NCI-H1930 (cell line): ENCODE results near the gene BNC2.
A peak's percentile ranks its signal among the peaks of the same experiment; 100 is the strongest.

Experiments used
- DNase-seq, 2 experiments: peaks; one replicate each; lab custom pipeline; 2025; lab: John Stamatoyannopoulos, UW

The BNC2 gene

GRCh38 chr9:16763946-16764345 is 106.5 kb downstream of the BNC2 start:
- no peak for DNase-seq

- no peak for DNase-seq
These were observed 114.9 kb downstream of the BNC2 start for GRCh38 chr9:16755467-16756160.

GRCh38 chr9:16754662-16755061 is 115.8 kb downstream of the BNC2 start:
- no peak for DNase-seq

GRCh38 chr9:16753256-16753655 is 117.2 kb downstream of the BNC2 start:
- no peak for DNase-seq

- DNase-seq: no peak
These were observed 117.9 kb downstream of the BNC2 start for GRCh38 chr9:16752601-16753000.

- DNase-seq: no peak
These were observed 119.9 kb downstream of the BNC2 start for GRCh38 chr9:16750553-16750952.

- DNase-seq: no peak
These were observed 125.1 kb downstream of the BNC2 start for GRCh38 chr9:16745359-16745758.

GRCh38 chr9:16744394-16744793 is 126.1 kb downstream of the BNC2 start:
- DNase-seq: no peak

- DNase-seq: no peak
These were observed 127.1 kb downstream of the BNC2 start for GRCh38 chr9:16743375-16743774.

- no peak for DNase-seq
These were observed 135.5 kb downstream of the BNC2 start for GRCh38 chr9:16735001-16735400.

- no peak for DNase-seq
These were observed 137.9 kb downstream of the BNC2 start for GRCh38 chr9:16732546-16732945.

- DNase-seq: no peak
These were observed 140.3 kb downstream of the BNC2 start for GRCh38 chr9:16730162-16730561.

- no peak for DNase-seq
These were observed 140.8 kb downstream of the BNC2 start for GRCh38 chr9:16729651-16730050.

GRCh38 chr9:16728137-16728508 is 142.3 kb downstream of the BNC2 start:
- no peak for DNase-seq

- no peak for DNase-seq
These were observed 142.9 kb downstream of the BNC2 start for GRCh38 chr9:16727452-16728136.

- DNase-seq: peak in 1 of 2 experiments; percentile 29
These were observed 143.6 kb downstream of the BNC2 start for GRCh38 chr9:16726718-16727451.

- no peak for DNase-seq
These were observed 144.4 kb downstream of the BNC2 start for GRCh38 chr9:16726029-16726428.

- DNase-seq: no peak
These were observed 145.4 kb downstream of the BNC2 start for GRCh38 chr9:16725066-16725465.

GRCh38 chr9:16721972-16722371 is 148.5 kb downstream of the BNC2 start:
- DNase-seq: no peak

GRCh38 chr9:16720386-16720785 is 150.1 kb downstream of the BNC2 start:
- no peak for DNase-seq

GRCh38 chr9:16719921-16720320 is 150.5 kb downstream of the BNC2 start:
- DNase-seq: no peak

GRCh38 chr9:16718952-16719351 is 151.5 kb downstream of the BNC2 start:
- no peak for DNase-seq

GRCh38 chr9:16718296-16718695 is 152.2 kb downstream of the BNC2 start:
- no peak for DNase-seq
